SK-N-DZ (cell line): ENCODE results near the gene CCDC138.

Experiments
- DNase-seq: peaks from one replicate; pipeline ENCODE4 v3.0.0-alpha.2; 2015; ENCODE audit warnings: low spot score
- small RNA-seq, 2 experiments: library from RNA; depleted of rRNA; stranded (forward); fragments of <200 nt; gene quantifications; one replicate each; pipeline ENCODE3, GENCODE V24; 2014

CCDC138 gene

GRCh38 chr2:108918156-108918874 lies 131.7 kb downstream of the CCDC138 start:
- DNase-seq, result no peak

GRCh38 chr2:108918941-108919341 lies 132.4 kb downstream of the CCDC138 start:
- no peak for DNase-seq

- DNase-seq, result no peak
Observed at GRCh38 chr2:108919571-108920373, 133.2 kb downstream of the CCDC138 start.

- DNase-seq, result no peak
Observed at GRCh38 chr2:108920686-108921085, 134.1 kb downstream of the CCDC138 start.

GRCh38 chr2:108921096-108922030 lies 134.8 kb downstream of the CCDC138 start:
- no peak for DNase-seq

GRCh38 chr2:108922141-108922915 lies 135.8 kb downstream of the CCDC138 start:
- peak; percentile 24 for DNase-seq

- DNase-seq, result no peak
Observed at GRCh38 chr2:108923019-108923700, 136.6 kb downstream of the CCDC138 start.

- DNase-seq, result no peak
Observed at GRCh38 chr2:108923736-108924579, 137.4 kb downstream of the CCDC138 start.

- no peak for DNase-seq
Observed at GRCh38 chr2:108924580-108925251, 138.1 kb downstream of the CCDC138 start.

GRCh38 chr2:108925286-108925685 lies 138.7 kb downstream of the CCDC138 start:
- DNase-seq, result no peak

GRCh38 chr2:108925735-108926134 lies 139.2 kb downstream of the CCDC138 start:
- no peak for DNase-seq

Small RNA genes within 50 kb of the gene (small RNA-seq; reads per million reads assigned to genes)
- 0 reads per million in 2 experiments for gene AC073415.1
